ENCODE measurements around the gene LSM7.

LSM7 gene

DNA sequence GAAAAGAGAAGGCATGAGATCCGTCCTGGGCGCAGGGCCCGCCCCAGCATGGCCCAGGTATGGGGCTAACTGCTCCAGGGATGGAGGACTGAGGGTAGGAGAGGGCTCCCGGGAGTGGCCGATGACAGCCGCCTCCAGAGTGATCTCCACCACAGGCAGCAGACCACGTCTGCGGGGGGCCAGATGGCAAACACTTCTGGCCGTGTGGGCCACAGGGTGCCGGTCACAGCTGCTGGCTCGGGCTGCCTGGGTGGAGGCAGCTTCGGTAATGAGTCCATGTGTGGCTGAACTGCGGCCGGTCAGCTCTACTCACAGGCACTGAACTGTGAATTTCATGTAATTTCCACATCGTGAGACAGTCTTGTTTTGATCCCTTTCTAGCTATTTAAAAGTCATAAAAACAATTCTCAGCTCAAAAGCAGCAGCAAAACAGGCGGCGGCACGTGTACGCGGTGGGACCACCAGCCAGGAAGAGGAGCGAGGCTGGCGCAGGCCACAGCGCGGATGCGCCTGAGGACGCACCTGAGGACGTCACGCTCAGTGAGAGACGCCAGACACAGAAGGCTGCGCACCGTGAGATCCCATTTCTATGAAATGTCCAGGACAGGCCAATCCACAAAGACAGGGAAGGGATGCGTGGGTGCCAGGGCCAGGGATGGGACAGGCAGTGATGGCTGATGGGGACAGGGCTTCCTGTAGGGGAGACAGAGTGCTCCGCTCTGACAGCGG is 4.0 kb downstream of the LSM7 start:
- Histone ChIP-seq H3K4me3 (no peak overlapping the region), H3K9me3 (no peaks in the 10 kb centered on the region), H3K4me1 (peaks cover 0 to 30% (median 19%) of the 10 kb centered on the region in 4 donors), H3K27me3 (no peaks in the 10 kb centered on the region), H3K27ac (no peak overlapping the region), H3K36me3 (peaks cover 8 to 58% (median 42%) of the 10 kb centered on the region in 3 donors)
- no peak for DNase-seq
- intact Hi-C loops (cut with DNase I; ENCODE audit: low total_unique reads) = no loop called here
- TF ChIP-seq, protein P1, sequence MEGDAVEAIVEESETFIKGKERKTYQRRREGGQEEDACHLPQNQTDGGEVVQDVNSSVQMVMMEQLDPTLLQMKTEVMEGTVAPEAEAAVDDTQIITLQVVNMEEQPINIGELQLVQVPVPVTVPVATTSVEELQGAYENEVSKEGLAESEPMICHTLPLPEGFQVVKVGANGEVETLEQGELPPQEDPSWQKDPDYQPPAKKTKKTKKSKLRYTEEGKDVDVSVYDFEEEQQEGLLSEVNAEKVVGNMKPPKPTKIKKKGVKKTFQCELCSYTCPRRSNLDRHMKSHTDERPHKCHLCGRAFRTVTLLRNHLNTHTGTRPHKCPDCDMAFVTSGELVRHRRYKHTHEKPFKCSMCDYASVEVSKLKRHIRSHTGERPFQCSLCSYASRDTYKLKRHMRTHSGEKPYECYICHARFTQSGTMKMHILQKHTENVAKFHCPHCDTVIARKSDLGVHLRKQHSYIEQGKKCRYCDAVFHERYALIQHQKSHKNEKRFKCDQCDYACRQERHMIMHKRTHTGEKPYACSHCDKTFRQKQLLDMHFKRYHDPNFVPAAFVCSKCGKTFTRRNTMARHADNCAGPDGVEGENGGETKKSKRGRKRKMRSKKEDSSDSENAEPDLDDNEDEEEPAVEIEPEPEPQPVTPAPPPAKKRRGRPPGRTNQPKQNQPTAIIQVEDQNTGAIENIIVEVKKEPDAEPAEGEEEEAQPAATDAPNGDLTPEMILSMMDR (IDR thresholded peaks at IDR 0.05) = no peak

- H3K36me3 ChIP-seq = peaks cover 8 to 58% (median 42%) of the 10 kb centered on the region in 3 donors
- H3K27ac ChIP-seq = no peak overlapping the region
- no peaks in the 10 kb centered on the region for H3K27me3 ChIP-seq
- no peaks in the 10 kb centered on the region for H3K9me3 ChIP-seq
- intact Hi-C loops (cut with DNase I; ENCODE audit: low total_unique reads) = no loop called here
- DNase-seq = no peak
- H3K4me1 ChIP-seq = peaks cover 0 to 24% (median 15%) of the 10 kb centered on the region in 4 donors
- no peak overlapping the region for H3K4me3 ChIP-seq
- TF ChIP-seq, protein P1 (IDR thresholded peaks at IDR 0.05) = no peak
Measured at GRCh38 chr19:2323707-2324106, 4.7 kb downstream of the LSM7 start.

- Histone ChIP-seq H3K9me3 (no peaks in the 10 kb centered on the region), H3K27ac (no peak overlapping the region), H3K27me3 (no peaks in the 10 kb centered on the region), H3K4me3 (no peak overlapping the region), H3K36me3 (peaks cover 8 to 58% (median 42%) of the 10 kb centered on the region in 3 donors), H3K4me1 (peaks cover 0 to 11% (median 5%) of the 10 kb centered on the region in 4 donors)
- no peak for DNase-seq
- TF ChIP-seq, protein P1 (IDR thresholded peaks at IDR 0.05) = no peak
- intact Hi-C loops (cut with DNase I; ENCODE audit: low total_unique reads) = no loop called here
Measured at GRCh38 chr19:2321565-2322283, 6.7 kb downstream of the LSM7 start.

DNA sequence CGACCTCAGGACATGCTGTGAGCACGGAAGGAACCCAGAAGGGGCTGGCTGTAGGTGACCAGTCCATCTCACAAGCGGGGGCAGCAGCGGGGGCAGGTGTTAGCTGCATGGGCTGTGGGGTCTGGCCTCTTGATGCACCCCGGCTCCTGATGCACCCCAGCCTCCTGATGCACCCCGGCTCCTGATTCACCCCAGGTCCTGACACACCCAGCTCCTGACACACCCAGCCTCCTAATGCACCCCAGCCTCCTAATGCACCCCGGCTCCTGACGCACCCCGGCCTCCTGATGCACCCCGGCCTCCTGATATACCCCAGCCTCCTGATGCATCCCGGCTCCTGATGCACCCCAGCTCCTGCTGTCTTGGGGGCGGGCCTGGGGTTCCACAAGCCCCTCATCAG is 7.4 kb downstream of the LSM7 start:
- H3K36me3 ChIP-seq = peaks cover 8 to 54% (median 42%) of the 10 kb centered on the region in 3 donors
- peaks cover 0 to 6% (median 3%) of the 10 kb centered on the region in 4 donors for H3K4me1 ChIP-seq
- H3K27ac ChIP-seq = no peak overlapping the region
- TF ChIP-seq, protein P1 (IDR thresholded peaks at IDR 0.05) = no peak
- no peaks in the 10 kb centered on the region for H3K27me3 ChIP-seq
- intact Hi-C loops (cut with DNase I; ENCODE audit: low total_unique reads) = no loop called here
- DNase-seq = no peak
- H3K4me3 ChIP-seq = no peak overlapping the region
- no peaks in the 10 kb centered on the region for H3K9me3 ChIP-seq

- peaks cover 0 to 6% (median 0%) of the 10 kb centered on the region in 4 donors for H3K4me1 ChIP-seq
- intact Hi-C loops (cut with DNase I; ENCODE audit: low total_unique reads) = no loop called here
- TF ChIP-seq, protein P1 (IDR thresholded peaks at IDR 0.05) = no peak
- H3K4me3 ChIP-seq = no peak overlapping the region
- no peak for DNase-seq
- H3K27me3 ChIP-seq = no peaks in the 10 kb centered on the region
- H3K36me3 ChIP-seq = peaks cover 8 to 46% (median 36%) of the 10 kb centered on the region in 3 donors
- H3K27ac ChIP-seq = no peak overlapping the region
- H3K9me3 ChIP-seq = peaks cover 0 to 8% (median 6%) of the 10 kb centered on the region in 3 donors
Measured at GRCh38 chr19:2320049-2320448, 8.3 kb downstream of the LSM7 start.
